Astrocyte (in vitro differentiated cells and primary cell): ENCODE data around the gene LSMEM2. TPM values are rescaled to one million over a fixed set of nuclear protein-coding genes. Genes with fewer than 3 reads are reported as not detected.
A peak's percentile ranks its signal among the peaks of the same experiment; 100 is the strongest.

Experiments
- DNase-seq: peaks from one replicate; pipeline ENCODE4 v3.0.0-alpha.2; 2010; ENCODE audit warnings: low read depth
- FAIRE-seq: peaks from 2 replicates; lab custom pipeline; 2011; peaks lifted over from hg19 to GRCh38; lab: Jason Lieb, UNC
- H2AFZ ChIP-seq: 2 replicates; pipeline ENCODE4 v1.6.0; 2012; ENCODE audit warnings: low read depth, low read length, inconsistent platforms
- H3K27ac ChIP-seq: 2 replicates; pipeline ENCODE4 v1.5.1; 2011; ENCODE audit warnings: low read depth, low read length, inconsistent platforms
- H3K27me3 ChIP-seq: 2 replicates; pipeline ENCODE4 v1.6.0; 2011; ENCODE audit warnings: low read length, inconsistent platforms; ENCODE audit not compliant: insufficient read depth
- H3K36me3 ChIP-seq: 2 replicates; pipeline ENCODE4 v1.5.1; 2011; ENCODE audit warnings: low read length, inconsistent platforms; ENCODE audit not compliant: insufficient read depth
- H3K4me1 ChIP-seq: 2 replicates; pipeline ENCODE4 v1.5.1; 2011; ENCODE audit warnings: low read length, inconsistent platforms; ENCODE audit not compliant: insufficient read depth
- H3K4me2 ChIP-seq: 2 replicates; pipeline ENCODE4 v1.6.0; 2012; ENCODE audit warnings: low read length, inconsistent platforms
- H3K4me3 ChIP-seq: 2 replicates; pipeline ENCODE4 v1.5.1; 2011; ENCODE audit warnings: low read depth, mild to moderate bottlenecking, low read length, inconsistent platforms; ENCODE audit not compliant: insufficient read depth
- H3K79me2 ChIP-seq: 2 replicates; pipeline ENCODE4 v1.6.0; 2012; ENCODE audit warnings: mild to moderate bottlenecking, low read length, inconsistent platforms; ENCODE audit not compliant: insufficient read depth
- H3K9ac ChIP-seq: 2 replicates; pipeline ENCODE4 v1.6.0; 2012; ENCODE audit warnings: mild to moderate bottlenecking, low read length, inconsistent platforms
- H3K9me3 ChIP-seq: 2 replicates; pipeline ENCODE4 v1.5.1; 2012; ENCODE audit warnings: low read depth, mild to moderate bottlenecking, low read length, inconsistent platforms; ENCODE audit not compliant: insufficient read depth
- H4K20me1 ChIP-seq: 2 replicates; pipeline ENCODE4 v1.6.0; 2012; ENCODE audit warnings: low read length, inconsistent platforms; ENCODE audit not compliant: insufficient read depth
- H3K27ac Mint-ChIP-seq: one replicate; pipeline ENCODE4 v1.8.0; 2021; ENCODE audit warnings: mild to moderate bottlenecking, mixed read lengths; ENCODE audit not compliant: unreplicated experiment
- H3K27me3 Mint-ChIP-seq: one replicate; pipeline ENCODE4 v1.8.0; 2021; ENCODE audit warnings: low read depth, mixed read lengths; ENCODE audit not compliant: unreplicated experiment
- H3K36me3 Mint-ChIP-seq: one replicate; pipeline ENCODE4 v1.8.0; 2021; ENCODE audit warnings: low read depth, mixed read lengths; ENCODE audit not compliant: unreplicated experiment
- H3K4me1 Mint-ChIP-seq: one replicate; pipeline ENCODE4 v1.8.0; 2021; ENCODE audit warnings: low read depth, mixed read lengths; ENCODE audit not compliant: unreplicated experiment
- H3K4me3 Mint-ChIP-seq: one replicate; pipeline ENCODE4 v1.8.0; 2021; ENCODE audit warnings: mild to moderate bottlenecking, moderate library complexity, mixed read lengths; ENCODE audit not compliant: unreplicated experiment
- H3K9me3 Mint-ChIP-seq: one replicate; pipeline ENCODE4 v1.8.0; 2021; ENCODE audit warnings: mild to moderate bottlenecking, mixed read lengths; ENCODE audit not compliant: unreplicated experiment
- EZH2 ChIP-seq: IDR thresholded peaks from 2 replicates; pipeline ENCODE4 v1.6.1; 2012; ENCODE audit warnings: mild to moderate bottlenecking, low read length, inconsistent platforms; ENCODE audit not compliant: insufficient read depth
- total RNA-seq: library from RNA; stranded (reverse); gene quantifications from 2 replicates; pipeline ENCODE4 v1.2.1, GENCODE V29; 2021
- TF ChIP-seq, protein P1 (sequence below): IDR thresholded peaks from 2 replicates; pipeline ENCODE4 v1.5.1; 2011; ENCODE audit warnings: low read depth, mild to moderate bottlenecking, inconsistent platforms, low read length, moderate library complexity; ENCODE audit not compliant: insufficient read depth

Gene LSMEM2
- total RNA-seq, 1 donor from 2014 or later, result 0.30 TPM

DNA sequence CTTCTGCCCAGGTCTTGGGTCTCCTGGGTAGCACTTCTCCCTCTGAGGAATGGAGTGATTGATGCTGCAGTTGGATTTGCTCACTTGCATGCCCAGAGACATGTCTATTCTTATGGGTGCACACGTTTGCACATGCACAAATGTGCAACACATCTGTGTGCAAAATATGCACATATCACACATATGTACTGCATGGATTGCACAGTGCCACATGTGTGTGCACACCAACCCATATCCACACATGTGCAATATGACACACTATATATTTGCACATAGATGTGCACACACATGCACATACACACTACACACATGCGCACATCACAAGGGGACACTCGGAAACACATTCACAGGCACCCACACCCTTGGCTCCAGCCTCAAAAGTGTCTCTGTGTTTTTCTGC, 10.6 kb upstream of the LSMEM2 start:
- Histone ChIP-seq H3K36me3 (no peaks in the 10 kb centered on the region), H2AFZ (no peak overlapping the region), H3K27me3 (peaks cover 2% of the 10 kb centered on the region), H4K20me1 (no peaks in the 10 kb centered on the region), H3K27ac (no peak overlapping the region), H3K9ac (no peak overlapping the region), H3K4me1 (peaks cover 42% of the 10 kb centered on the region), H3K4me2 (no peak overlapping the region), H3K9me3 (no peaks in the 10 kb centered on the region), H3K4me3 (no peak overlapping the region), H3K79me2 (no peaks in the 10 kb centered on the region)
- TF ChIP-seq, protein P1, sequence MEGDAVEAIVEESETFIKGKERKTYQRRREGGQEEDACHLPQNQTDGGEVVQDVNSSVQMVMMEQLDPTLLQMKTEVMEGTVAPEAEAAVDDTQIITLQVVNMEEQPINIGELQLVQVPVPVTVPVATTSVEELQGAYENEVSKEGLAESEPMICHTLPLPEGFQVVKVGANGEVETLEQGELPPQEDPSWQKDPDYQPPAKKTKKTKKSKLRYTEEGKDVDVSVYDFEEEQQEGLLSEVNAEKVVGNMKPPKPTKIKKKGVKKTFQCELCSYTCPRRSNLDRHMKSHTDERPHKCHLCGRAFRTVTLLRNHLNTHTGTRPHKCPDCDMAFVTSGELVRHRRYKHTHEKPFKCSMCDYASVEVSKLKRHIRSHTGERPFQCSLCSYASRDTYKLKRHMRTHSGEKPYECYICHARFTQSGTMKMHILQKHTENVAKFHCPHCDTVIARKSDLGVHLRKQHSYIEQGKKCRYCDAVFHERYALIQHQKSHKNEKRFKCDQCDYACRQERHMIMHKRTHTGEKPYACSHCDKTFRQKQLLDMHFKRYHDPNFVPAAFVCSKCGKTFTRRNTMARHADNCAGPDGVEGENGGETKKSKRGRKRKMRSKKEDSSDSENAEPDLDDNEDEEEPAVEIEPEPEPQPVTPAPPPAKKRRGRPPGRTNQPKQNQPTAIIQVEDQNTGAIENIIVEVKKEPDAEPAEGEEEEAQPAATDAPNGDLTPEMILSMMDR, result no peak
- TF ChIP-seq EZH2, result no peak
- DNase-seq (no peak), FAIRE-seq (no peak)
- Mint-ChIP-seq H3K9me3 (no peaks in the 10 kb centered on the region), H3K27me3 (peaks cover 5% of the 10 kb centered on the region), H3K27ac (no peak overlapping the region), H3K4me1 (peaks cover 33% of the 10 kb centered on the region), H3K4me3 (no peak overlapping the region), H3K36me3 (peaks cover 2% of the 10 kb centered on the region)

DNA sequence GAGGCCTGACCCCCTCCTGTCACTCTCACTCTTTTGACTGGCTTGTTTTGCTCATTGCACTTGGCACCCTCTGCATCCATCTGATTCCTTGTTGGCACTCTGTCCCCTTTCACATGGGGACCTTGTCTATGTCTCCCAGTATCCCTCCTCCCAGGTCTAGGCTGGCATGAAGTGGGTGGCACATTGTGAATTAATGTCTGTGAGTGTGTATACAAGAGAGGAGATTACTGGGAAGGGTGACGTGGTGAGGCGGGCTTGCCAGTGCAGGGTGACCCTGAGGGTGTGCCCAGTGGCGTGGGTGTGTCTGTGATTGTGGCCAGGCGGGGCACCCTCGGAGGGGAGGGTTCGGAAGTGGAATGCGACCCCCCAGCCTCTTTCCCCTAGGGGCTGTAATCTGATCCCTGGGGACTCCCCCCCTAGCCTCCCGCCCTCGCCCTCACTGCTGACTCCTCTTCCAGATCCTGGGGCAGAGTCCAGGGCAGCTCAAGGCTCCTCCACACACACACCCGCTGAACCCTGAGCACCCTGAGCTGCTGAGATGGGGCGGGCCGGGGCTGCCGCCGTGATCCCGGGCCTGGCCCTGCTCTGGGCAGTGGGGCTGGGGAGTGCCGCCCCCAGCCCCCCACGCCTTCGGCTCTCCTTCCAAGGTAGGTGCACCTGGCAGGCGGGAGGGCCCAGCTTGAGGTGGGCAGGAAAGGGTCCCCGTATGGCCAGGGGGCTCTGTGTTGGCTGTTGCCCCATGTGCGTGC, 10.0 kb upstream of the LSMEM2 start, which contains the start of gene SEMA3B:
SEMA3B (plus strand) TSS at position 445 of the 749 bp plus-strand sequence; CDS start at position 539, 94 bp downstream.
- Mint-ChIP-seq H3K27me3 (peaks cover 5% of the 10 kb centered on the region), H3K4me3 (no peak within 1 kb of the TSS), H3K9me3 (no peaks in the 10 kb centered on the region), H3K4me1 (peaks cover 33% of the 10 kb centered on the region), H3K36me3 (peaks cover 2% of the 10 kb centered on the region), H3K27ac (peak within 1 kb of the TSS; percentile 27)
- Histone ChIP-seq H3K9ac (no peak within 1 kb of the TSS), H3K9me3 (no peaks in the 10 kb centered on the region), H3K27me3 (peaks cover 8% of the 10 kb centered on the region), H4K20me1 (no peaks in the 10 kb centered on the region), H3K4me1 (peaks cover 42% of the 10 kb centered on the region), H3K4me2 (peak within 1 kb of the TSS; percentile 26), H3K36me3 (no peaks in the 10 kb centered on the region), H3K27ac (no peak within 1 kb of the TSS), H3K79me2 (no peaks in the 10 kb centered on the region), H2AFZ (no peak within 1 kb of the TSS), H3K4me3 (no peak within 1 kb of the TSS)
- TF ChIP-seq EZH2, result no peak
- TF ChIP-seq, protein P1, result no peak
- DNase-seq, result no peak
- no peak for FAIRE-seq

DNA sequence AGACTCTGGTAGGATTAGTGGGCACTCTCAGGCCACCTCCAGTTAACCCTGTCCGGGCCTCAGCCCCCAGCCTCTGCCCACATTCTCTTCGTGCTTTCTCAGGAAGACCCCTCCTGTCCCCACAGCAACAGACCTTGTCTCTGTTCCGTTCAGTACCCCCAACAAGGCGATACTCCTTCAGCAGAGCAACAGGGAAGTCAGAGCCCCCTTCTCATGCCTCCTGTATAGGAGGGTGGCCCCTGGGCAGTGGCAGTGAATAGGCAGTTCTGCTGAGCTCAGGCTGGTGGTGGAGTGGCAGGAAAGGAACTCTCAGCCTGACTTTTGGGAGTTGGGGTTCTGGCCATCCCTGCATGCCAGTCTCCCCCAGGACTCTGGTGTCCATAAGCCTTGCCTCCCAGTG, 9.4 kb upstream of the LSMEM2 start:
- Histone ChIP-seq H3K27ac (no peak overlapping the region), H4K20me1 (peaks cover 1% of the 10 kb centered on the region), H3K9me3 (no peaks in the 10 kb centered on the region), H3K27me3 (peaks cover 14% of the 10 kb centered on the region), H3K4me2 (peak overlapping the region; percentile 26), H3K9ac (no peak overlapping the region), H3K4me3 (no peak overlapping the region), H2AFZ (no peak overlapping the region), H3K79me2 (no peaks in the 10 kb centered on the region), H3K36me3 (no peaks in the 10 kb centered on the region), H3K4me1 (peaks cover 36% of the 10 kb centered on the region)
- Mint-ChIP-seq H3K4me3 (no peak overlapping the region), H3K27me3 (peaks cover 10% of the 10 kb centered on the region), H3K36me3 (peaks cover 6% of the 10 kb centered on the region), H3K9me3 (no peaks in the 10 kb centered on the region), H3K27ac (peak overlapping the region; percentile 24), H3K4me1 (peaks cover 32% of the 10 kb centered on the region)
- DNase-seq, result no peak
- FAIRE-seq, result no peak
- TF ChIP-seq, protein P1, result no peak
- TF ChIP-seq EZH2, result no peak
